Uterus (tissue), 2 donors: Measurements from ENCODE around the gene SF3B3.

ENCODE experiments used
- CTCF ChIP-seq, 4 experiments: fragments of 200-600 bp in 2 of 4; fragments of 450-650 bp in 2 of 4; sonication (generic) in 2 of 4; IDR thresholded peaks; one replicate each; pipeline ENCODE4 v1.5.1; 2016 to 2019; ENCODE audit warnings: antibody characterized with exemption in 4 of 4, mild to moderate bottlenecking in 2 of 4, moderate library complexity in 1 of 4
- POLR2A ChIP-seq, 2 donors: fragments of 450-650 bp; IDR thresholded peaks; one replicate each; pipeline ENCODE4 v1.6.1; 2016; ENCODE audit warnings: antibody characterized with exemption in 2 of 2, mild to moderate bottlenecking in 1 of 2, moderate library complexity in 1 of 2

- TF ChIP-seq POLR2A (IDR thresholded peaks at IDR 0.05) (no peak), CTCF (IDR thresholded peaks at IDR 0.05) (no peak)
Measured at GRCh38 chr16:70601576-70602575, 78.3 kb downstream of the SF3B3 start.
